ENCODE data around the gene TRIM56. TPM values are rescaled to one million over a fixed set of nuclear protein-coding genes. Genes with fewer than 3 reads are reported as not detected.

The TRIM56 gene
- total and polyA plus RNA-seq, 9 of the 15 experiments (the other 6 are each of a cell fraction or from before 2014, with no cell fraction given) = 2.0 to 29.7 (median 11.6) TPM

- TF ChIP-seq POLR2AphosphoS5 (IDR thresholded peaks at IDR 0.05; ENCODE audit: control insufficient read depth, insufficient read depth, low read depth, low read length) = no peak
- TF ChIP-seq ZBTB2 (IDR thresholded peaks at IDR 0.05) = peak; percentile 55; the same call in 1 of the 2 replicates
- TF ChIP-seq NR4A1 (CRISPR knock-in tag; IDR thresholded peaks at IDR 0.05) = no peak
- TF ChIP-seq NR4A1 (tag; IDR thresholded peaks at IDR 0.05) = no peak
- no peak for TF ChIP-seq IRF2 (CRISPR knock-in tag; IDR thresholded peaks at IDR 0.05)
- no peak for TF ChIP-seq CLOCK (CRISPR knock-in tag; IDR thresholded peaks at IDR 0.05; ENCODE audit: borderline replicate concordance)
- TF ChIP-seq, protein P1, sequence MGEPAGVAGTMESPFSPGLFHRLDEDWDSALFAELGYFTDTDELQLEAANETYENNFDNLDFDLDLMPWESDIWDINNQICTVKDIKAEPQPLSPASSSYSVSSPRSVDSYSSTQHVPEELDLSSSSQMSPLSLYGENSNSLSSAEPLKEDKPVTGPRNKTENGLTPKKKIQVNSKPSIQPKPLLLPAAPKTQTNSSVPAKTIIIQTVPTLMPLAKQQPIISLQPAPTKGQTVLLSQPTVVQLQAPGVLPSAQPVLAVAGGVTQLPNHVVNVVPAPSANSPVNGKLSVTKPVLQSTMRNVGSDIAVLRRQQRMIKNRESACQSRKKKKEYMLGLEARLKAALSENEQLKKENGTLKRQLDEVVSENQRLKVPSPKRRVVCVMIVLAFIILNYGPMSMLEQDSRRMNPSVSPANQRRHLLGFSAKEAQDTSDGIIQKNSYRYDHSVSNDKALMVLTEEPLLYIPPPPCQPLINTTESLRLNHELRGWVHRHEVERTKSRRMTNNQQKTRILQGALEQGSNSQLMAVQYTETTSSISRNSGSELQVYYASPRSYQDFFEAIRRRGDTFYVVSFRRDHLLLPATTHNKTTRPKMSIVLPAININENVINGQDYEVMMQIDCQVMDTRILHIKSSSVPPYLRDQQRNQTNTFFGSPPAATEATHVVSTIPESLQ (CRISPR knock-in tag; IDR thresholded peaks at IDR 0.05) = no peak
- TF ChIP-seq E2F1 (CRISPR knock-in tag; IDR thresholded peaks at IDR 0.05) = no peak
- TF ChIP-seq MCM3 (IDR thresholded peaks at IDR 0.05) = no peak
- TF ChIP-seq, protein P2, sequence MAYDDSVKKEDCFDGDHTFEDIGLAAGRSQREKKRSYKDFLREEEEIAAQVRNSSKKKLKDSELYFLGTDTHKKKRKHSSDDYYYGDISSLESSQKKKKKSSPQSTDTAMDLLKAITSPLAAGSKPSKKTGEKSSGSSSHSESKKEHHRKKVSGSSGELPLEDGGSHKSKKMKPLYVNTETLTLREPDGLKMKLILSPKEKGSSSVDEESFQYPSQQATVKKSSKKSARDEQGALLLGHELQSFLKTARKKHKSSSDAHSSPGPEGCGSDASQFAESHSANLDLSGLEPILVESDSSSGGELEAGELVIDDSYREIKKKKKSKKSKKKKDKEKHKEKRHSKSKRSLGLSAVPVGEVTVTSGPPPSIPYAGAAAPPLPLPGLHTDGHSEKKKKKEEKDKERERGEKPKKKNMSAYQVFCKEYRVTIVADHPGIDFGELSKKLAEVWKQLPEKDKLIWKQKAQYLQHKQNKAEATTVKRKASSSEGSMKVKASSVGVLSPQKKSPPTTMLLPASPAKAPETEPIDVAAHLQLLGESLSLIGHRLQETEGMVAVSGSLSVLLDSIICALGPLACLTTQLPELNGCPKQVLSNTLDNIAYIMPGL (CRISPR knock-in tag; IDR thresholded peaks at IDR 0.05) = no peak
- TF ChIP-seq JUN (IDR thresholded peaks at IDR 0.05; ENCODE audit: borderline replicate concordance, low read depth, low read length) = no peak
- no peak for TF ChIP-seq JUN (CRISPR knock-in tag; IDR thresholded peaks at IDR 0.05; ENCODE audit: borderline replicate concordance)
- no peak for TF ChIP-seq ZEB2 (IDR thresholded peaks at IDR 0.05)
- TF ChIP-seq PHB (CRISPR knock-in tag; IDR thresholded peaks at IDR 0.05) = no peak
- no peak for TF ChIP-seq RB1 (IDR thresholded peaks at IDR 0.05; ENCODE audit: low read depth)
- TF ChIP-seq SAFB (IDR thresholded peaks at IDR 0.05; ENCODE audit: borderline replicate concordance, low read depth, low read length) = no peak
- TF ChIP-seq, protein P3, sequence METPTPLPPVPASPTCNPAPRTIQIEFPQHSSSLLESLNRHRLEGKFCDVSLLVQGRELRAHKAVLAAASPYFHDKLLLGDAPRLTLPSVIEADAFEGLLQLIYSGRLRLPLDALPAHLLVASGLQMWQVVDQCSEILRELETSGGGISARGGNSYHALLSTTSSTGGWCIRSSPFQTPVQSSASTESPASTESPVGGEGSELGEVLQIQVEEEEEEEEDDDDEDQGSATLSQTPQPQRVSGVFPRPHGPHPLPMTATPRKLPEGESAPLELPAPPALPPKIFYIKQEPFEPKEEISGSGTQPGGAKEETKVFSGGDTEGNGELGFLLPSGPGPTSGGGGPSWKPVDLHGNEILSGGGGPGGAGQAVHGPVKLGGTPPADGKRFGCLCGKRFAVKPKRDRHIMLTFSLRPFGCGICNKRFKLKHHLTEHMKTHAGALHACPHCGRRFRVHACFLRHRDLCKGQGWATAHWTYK (CRISPR knock-in tag; IDR thresholded peaks at IDR 0.05) = no peak
Observed at GRCh38 chr7:101126651-101127459, 41.6 kb downstream of the TRIM56 start, which contains the start of gene SERPINE1 (continued).

All from K562 (cell line).